Epithelial cell of esophagus (primary cell): ENCODE measurements around the gene ATP6V0B.

ENCODE experiments used
- DNase-seq: peaks from one replicate; pipeline ENCODE4 v3.0.0; 2010; ENCODE audit warnings: low read depth
- H3K4me3 ChIP-seq: 2 replicates; pipeline ENCODE4 v1.5.1; 2011; ENCODE audit warnings: mild to moderate bottlenecking, low read length, control low read depth
- TF ChIP-seq, protein P1 (sequence below): IDR thresholded peaks from 2 replicates; pipeline ENCODE4 v1.5.1; 2011; ENCODE audit warnings: low read depth, mild to moderate bottlenecking, low read length, control low read depth, inconsistent platforms; ENCODE audit not compliant: insufficient read depth; ENCODE audit errors: missing control alignments

ATP6V0B gene

DNA sequence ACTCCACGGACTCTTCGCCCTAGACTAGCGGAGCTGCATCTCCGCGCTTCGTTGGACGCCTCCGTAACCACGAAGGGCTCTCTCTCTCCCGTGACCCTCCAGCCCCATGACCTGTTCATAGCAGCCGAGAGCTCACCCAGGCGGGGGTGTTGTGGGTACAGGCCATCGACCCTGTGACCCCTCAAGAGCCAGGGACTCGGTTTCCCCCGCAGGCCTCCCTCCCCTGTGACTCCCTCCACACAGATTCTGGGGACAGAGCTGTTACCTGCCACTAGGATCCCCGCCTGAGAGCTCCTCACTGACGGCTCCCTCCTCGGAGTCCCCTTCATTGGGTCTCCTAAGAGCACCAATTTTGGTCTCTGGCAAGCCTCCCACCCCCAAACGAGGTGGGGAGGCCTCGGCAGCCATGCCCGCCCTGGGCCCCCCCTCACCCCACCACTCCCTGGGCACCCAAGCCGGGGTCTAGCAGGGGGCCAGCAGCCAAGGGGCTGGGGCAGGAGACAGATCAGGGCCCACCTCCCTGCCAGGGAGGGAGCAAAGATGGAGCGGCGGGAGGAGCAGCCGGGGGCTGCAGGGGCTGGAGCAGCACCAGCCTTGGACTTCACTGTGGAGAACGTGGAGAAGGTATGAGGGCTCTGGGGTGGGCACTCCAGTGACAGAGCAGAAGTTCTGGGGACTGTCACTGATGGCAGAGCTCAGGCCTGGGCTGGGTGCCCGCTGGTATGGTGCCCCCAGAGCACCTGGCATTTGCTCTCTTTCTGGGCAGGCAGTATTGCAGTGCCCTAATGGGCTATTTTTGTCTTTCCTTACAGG lies 27.5 kb upstream of the ATP6V0B start:
- no peak for DNase-seq
- TF ChIP-seq, protein P1, sequence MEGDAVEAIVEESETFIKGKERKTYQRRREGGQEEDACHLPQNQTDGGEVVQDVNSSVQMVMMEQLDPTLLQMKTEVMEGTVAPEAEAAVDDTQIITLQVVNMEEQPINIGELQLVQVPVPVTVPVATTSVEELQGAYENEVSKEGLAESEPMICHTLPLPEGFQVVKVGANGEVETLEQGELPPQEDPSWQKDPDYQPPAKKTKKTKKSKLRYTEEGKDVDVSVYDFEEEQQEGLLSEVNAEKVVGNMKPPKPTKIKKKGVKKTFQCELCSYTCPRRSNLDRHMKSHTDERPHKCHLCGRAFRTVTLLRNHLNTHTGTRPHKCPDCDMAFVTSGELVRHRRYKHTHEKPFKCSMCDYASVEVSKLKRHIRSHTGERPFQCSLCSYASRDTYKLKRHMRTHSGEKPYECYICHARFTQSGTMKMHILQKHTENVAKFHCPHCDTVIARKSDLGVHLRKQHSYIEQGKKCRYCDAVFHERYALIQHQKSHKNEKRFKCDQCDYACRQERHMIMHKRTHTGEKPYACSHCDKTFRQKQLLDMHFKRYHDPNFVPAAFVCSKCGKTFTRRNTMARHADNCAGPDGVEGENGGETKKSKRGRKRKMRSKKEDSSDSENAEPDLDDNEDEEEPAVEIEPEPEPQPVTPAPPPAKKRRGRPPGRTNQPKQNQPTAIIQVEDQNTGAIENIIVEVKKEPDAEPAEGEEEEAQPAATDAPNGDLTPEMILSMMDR, result no peak
- peak overlapping the region; percentile 86 for H3K4me3 ChIP-seq

DNA sequence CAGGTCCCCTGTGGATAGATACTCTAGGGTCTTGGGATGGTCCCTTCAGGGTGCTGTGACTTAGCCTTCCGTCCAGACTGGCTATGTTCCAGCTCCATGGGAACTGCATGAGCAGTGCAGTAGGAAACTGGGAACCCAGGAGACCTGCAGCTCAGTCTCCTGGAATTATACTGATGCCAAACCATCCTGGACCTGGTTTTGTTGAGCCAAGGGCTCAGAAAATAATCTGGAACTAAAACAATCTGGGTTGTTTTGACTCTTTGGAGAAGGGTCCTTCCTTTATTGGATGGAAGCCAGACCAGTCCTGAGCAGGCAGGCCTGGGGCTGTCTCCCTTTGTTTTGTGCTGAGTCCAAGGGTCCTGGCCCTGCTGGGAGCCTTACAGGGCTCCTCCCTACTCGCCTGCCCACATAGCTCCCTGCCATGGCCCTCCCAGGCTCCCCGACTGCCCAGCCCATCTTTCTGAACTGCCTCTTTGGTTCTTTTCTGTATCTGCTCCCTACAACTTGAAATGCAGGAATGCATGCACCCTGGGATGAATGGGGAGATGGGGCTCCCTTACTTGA lies 26.8 kb upstream of the ATP6V0B start:
- DNase-seq, result no peak
- H3K4me3 ChIP-seq, result peak overlapping the region; percentile 86
- TF ChIP-seq, protein P1, result no peak

DNA sequence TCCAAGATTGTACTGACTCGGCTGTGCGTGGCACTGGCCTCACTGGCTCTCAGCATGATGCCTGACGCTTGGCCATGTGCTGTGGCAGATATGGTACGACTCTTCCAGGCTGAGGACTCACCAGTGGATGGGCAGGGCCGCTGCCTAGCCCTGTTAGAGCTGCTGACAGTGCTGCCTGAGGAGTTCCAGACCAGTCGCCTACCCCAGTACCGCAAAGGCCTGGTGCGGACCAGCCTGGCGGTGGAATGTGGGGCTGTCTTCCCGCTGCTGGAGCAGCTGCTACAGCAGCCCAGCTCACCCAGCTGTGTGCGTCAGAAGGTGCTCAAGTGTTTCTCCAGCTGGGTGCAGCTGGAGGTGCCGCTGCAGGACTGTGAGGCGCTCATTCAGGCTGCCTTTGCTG lies 25.1 kb upstream of the ATP6V0B start:
- no peak for DNase-seq
- TF ChIP-seq, protein P1, result no peak
- no peak overlapping the region for H3K4me3 ChIP-seq

DNA sequence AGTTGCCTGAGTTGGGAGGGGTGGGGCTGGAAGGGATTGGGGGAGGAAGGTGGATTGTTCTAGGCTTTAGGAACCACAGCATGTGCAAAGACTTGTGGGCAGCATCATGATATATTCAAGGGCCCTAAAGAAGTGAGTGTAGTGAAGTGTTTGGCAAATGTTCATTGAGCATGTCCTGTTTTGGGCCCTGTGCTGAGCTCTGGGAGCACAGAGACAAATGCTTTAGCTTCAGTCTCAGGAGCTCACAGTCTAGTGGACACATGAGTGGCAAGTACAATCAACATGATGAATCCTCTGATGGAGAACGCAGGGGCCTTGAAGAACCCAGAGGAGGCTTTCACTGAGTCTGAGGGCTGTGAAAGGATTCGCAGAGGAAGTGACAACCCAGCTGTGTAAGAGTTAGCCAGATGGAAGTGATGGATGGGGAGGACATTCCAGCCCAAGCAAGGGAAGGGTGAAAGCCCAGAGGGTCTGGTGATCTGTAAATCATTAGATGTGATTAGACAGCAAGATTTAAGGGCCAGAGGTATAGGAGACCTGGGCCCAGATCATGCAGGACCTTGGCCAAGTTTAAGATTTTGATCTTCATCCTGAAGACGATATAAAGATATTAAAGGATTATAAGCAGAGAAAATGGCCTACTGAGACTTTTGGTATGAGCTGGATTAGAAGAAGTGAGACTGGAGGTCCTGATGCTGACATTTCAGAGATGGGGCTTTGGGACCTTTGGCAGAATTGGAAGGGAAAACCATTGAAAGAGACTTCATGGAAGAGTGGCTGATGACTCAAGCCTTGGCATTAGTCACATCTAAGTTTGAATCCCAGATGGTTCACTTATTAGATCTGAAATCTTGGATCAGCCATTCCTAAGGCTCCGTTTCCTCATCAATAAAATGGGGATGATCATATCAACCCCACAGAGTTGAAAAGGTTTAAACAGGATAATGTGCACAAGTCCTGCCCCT lies 23.5 kb upstream of the ATP6V0B start:
- no peak overlapping the region for H3K4me3 ChIP-seq
- peak; percentile 33 for DNase-seq
- TF ChIP-seq, protein P1, result no peak

DNA sequence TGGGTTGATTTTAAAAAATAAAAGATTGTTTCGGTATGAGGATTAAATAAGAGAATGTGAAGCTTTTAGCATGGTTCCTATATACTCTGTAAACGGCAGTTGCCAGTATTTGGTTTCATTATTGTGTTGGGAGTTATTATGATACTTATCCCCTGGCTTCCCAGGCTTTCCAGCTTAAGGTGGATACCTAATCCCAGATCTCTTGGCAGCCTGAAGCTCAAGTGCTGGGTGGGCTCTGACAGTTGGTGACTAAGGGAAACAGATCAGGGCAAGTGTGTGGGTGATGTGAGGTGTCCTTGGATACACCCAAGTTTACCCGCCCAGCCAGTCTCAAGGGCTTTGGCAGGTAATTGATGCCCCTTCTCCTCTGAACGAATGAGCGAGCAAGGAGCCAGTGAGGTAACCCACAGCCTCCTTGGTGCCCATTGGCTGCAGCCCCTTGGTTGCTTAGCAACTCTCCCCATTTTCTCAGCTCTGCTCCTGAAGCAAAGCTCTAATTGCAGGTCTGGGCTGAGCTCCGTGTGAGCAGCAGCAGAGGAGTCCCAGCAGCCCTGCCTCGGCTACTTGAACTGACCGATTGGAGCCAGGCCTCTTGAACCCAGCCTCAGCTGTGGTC lies 21.9 kb upstream of the ATP6V0B start:
- TF ChIP-seq, protein P1, result no peak
- no peak for DNase-seq

DNA sequence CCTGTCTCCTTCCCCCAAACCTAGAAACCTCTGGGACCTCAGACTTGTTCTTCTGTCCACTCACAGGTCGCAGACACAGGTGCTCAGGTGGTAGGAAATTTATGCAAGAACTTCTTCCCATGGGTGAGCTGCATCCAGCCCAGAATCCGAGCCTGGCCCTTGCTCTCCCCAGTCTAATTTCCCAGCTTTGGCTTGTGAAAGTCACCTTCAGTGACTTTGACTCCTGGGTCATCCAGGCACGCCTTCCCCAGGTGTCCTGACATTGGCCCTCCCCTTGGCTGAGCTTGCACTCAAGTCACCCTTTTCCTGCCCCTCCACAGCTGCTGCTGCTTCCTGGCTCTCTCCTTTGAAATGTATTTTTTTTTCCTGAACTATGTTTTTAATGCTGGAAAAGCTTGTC lies 21.4 kb upstream of the ATP6V0B start:
- no peak for DNase-seq
- H3K4me3 ChIP-seq, result no peak overlapping the region
- TF ChIP-seq, protein P1, result no peak

More for the DNA sequence above, 21.9 kb upstream of the ATP6V0B start:
- H3K4me3 ChIP-seq, result no peak overlapping the region
